GM21526 (cell line): ENCODE data around the gene SRSF12.
A peak's percentile ranks its signal among the peaks of the same experiment; 100 is the strongest.
"Not testable (repeated sequence)": the region's sequence is repeated elsewhere in the genome, so short reads cannot be mapped to it uniquely, and the experiment has no call there.

Experiments
- ATAC-seq: cut with Tn5 transposase; IDR thresholded peaks from one replicate; pipeline ENCODE4 v1.9.1; 2021; ENCODE audit warnings: moderate library complexity; ENCODE audit not compliant: unreplicated experiment, low FRiP score

SRSF12 gene

DNA sequence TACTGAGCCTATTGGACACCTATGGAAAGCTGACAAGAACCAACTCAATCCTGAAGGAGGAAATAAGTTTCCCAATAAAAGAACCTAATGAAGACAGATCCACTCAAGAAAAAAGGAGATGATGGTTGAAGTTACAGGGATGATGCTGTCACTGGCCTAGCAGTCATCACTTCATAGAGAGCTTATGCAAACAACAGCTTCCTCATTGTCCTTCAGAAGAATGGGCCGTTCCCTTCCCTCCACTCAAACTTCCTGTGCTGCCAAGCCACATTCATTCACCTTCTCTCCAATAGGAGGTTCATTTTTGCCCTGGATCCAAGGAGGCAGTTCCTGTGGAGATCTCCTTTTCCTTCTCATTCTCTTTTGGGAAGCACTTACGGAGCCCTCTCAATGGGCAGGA lies 14.2 kb upstream of the SRSF12 start:
- no peak for ATAC-seq

DNA sequence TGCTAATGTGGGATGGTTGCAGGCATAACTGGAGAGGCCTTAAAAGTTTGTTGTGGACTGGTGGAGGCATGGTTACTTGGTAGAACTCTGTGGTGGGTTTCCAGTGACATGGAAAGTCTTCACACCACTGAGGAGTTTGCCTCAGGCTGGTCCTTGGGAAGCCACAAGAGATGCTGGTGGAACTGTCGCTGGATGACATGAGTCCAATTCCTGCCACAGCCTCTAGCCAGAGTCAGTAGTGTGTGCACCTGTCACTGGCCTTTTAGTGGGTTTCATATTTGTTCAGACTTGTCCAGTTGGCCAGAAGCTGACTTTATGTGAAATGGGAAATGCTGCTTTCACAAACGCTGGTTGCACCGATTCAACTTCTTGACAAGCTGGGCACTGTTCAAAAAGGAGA lies 13.7 kb upstream of the SRSF12 start:
- no peak for ATAC-seq

DNA sequence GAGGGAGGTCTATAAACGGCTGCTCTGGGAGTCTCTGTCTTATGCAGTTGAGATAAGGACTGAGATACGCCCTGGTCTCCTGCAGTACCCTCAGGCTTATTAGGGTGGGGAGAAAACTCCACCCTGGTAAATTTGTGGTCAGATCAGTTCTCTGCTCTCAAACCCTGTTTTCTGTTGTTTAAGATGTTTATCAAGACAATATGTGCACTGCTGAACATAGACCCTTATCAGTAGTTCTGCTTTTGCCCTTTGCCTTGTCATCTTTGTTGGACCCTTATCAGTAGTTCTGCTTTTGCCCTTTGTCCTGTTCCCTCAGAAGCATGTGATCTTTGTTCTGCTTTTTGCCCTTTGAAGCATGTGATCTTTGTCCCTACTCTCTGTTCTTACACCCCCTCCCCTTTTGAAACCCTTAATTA lies 10.4 kb upstream of the SRSF12 start:
- ATAC-seq, result not testable (repeated sequence)

- ATAC-seq, result no peak
Measured at GRCh38 chr6:89122625-89123024, 4.8 kb upstream of the SRSF12 start.

- ATAC-seq, result no peak
Measured at GRCh38 chr6:89121934-89122333, 4.1 kb upstream of the SRSF12 start.

DNA sequence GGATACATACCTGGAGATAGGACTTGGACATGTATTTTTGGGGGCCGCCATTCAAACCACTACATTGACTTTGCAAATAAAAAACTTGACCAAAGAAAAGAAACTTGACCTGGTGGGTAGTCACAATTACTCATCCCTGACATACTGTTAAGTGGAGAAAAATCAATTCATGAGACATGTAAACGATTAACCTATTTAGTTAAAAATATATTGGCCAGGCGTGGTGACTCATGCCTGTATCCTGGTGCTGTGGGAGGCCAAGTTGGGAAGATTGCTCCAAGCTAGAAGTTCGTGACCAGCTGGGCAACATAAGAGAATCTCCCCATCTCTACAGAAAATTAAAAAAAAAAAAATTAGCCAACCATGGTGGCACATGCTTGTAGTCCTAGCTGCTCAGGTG lies 2.5 kb upstream of the SRSF12 start:
- ATAC-seq, result no peak

DNA sequence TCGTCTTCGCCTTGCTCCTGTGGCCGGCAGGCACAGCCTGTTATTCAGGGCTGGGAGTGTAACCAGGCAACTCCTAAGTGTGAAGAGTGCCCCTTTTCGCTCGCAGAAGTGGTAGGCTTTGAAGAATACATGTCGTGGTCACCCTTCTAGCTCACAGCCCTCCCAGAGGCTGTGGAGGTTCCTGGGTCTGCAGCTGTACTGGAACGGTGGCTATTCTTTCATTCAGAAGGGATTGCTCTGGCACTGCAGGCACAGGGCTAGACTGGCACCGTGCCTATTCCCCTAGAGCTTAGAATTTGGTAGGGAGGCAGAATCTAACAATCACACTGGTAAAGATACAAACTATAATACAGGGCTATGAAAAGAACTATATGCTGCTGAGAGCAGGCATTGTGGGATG lies 1.1 kb upstream of the SRSF12 start:
- no peak for ATAC-seq

- no peak for ATAC-seq
Measured at GRCh38 chr6:89116702-89117101, 1.2 kb downstream of the SRSF12 start.

DNA sequence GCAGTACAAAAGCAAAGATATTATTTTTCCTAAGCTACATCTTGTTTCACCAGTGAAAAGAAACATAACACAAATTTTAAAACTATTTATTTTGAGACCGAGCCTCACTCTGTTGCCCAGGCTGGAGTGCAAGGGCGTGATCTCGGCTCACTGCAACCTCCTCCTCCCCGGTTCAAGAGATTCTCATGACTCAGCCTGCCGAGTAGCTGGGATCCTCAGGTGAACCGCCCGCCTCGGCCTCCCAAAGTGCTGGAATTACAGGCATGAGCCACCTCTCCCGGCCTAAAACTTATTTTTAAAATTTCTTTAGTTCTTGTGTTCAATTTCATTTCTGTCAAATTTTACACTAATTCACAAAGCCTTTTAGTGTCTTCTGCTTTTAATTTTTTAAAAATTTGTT lies 5.9 kb downstream of the SRSF12 start:
- no peak for ATAC-seq

DNA sequence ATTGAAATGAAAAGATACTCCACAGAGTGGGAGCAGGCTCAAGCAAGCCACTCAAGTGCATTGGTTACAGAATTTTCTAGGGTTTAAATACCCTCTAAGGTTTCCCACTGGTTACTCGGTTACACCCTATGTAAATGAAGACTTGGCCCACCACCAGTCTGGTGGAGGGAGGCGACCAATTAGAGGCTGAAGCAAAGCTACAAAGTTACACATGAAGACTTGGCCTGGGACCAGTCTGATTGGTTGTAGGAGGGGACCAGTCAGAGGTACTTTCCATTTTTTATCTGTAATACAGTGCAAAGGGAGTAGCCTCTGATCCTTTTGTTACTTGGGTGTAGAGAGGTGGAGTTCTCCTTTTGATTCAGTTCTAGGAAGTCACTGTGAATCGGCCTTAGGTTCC lies 7.6 kb downstream of the SRSF12 start:
- ATAC-seq, result no peak

- ATAC-seq, result no peak
Measured at GRCh38 chr6:89100114-89100513, 17.8 kb downstream of the SRSF12 start.

GRCh38 chr6:89098461-89098860 lies 19.4 kb downstream of the SRSF12 start:
- ATAC-seq, result no peak

DNA sequence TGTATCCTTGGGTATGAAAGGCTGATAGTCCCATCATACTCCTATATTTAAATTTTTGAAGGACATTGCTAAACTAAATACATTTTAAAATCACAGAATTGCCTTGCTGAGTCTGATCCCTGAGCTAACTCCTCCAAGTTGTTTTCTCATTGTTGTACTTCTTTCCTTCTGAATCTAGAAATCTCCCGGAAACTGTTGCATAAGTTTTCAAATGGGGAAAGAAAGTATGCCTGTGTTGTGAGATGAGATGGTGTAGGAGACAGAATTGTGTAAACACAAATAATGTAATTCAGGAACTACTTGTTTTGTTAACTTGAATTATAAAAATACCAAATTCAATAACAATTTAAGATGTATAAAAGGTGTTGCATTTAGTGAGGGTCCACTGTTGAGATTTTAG lies 30.0 kb downstream of the SRSF12 start:
- ATAC-seq, result no peak

GRCh38 chr6:89085409-89086205 lies 32.3 kb downstream of the SRSF12 start:
- no peak for ATAC-seq

DNA sequence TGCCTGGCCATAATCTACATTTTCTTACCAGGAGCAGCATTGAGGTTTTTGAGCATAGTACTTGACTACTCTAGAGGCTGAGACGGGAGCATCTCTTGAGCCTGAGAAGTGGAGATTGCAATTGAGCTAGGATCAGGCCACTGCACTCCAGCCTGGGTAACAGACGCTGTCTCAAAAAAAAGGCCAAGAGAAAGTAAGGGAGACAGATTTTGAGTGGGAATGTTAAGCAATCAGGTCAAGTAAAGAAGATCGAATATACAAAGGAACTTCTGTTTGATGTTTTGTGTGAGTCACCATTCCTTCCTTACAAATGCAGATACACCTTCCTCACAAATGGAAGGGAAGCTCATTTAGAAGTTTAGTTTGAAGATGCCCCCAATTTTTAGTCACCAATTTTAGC lies 32.9 kb downstream of the SRSF12 start:
- no peak for ATAC-seq

DNA sequence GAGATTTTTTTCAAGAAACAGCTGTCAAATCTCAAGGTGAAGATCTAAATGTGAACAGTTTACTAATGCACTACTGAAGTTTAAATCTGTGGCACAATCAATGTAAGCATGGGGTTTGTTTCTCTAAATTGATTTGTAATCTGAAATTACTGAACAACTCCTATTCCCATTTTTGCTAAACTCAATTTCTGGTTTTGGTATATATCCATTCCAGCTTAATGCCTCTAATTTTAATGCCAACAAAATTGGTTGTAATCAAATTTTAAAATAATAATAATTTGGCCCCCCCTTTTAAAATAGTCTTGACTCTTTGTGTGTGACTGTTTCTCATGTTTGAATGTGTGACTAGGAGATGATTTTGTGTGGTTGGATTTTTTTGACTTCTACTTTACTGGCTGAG lies 33.3 kb downstream of the SRSF12 start:
- no peak for ATAC-seq

DNA sequence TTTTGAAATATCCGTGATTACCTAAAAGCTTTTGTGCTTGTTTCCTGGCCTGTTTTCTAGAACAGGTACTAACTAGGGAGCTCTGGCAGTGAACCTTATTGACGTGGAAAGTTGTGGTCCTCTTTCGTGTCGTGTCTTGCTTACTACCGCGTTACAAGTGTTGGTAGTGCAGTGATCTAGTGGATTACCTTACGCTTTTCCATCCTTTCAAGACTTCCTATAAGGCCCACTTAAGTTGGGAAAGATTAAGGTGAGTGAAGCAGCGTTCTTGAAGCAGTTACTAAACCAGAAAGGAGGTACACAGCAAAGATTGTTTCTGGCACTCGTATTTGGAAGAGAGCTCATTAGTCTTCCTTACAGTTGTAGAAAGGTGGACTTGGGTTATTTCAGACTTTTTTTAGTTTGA lies 35.4 kb downstream of the SRSF12 start:
- ATAC-seq, result no peak

GRCh38 chr6:89081423-89082322 lies 36.2 kb downstream of the SRSF12 start:
- ATAC-seq, result peak; percentile 50

DNA sequence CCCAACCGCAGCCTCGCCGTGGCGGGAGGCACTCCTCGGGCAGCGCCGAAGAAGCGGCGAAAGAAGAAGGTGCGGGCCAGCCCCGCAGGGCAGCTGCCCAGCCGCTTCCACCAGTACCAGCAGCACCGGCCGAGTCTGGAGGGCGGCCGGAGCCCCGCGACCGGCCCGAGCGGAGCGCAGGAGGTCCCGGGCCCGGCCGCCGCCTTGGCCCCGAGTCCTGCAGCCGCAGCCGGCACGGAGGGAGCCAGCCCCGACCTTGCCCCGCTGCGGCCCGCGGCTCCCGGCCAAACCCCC lies 36.8 kb downstream of the SRSF12 start:
- peak; percentile 14 for ATAC-seq

- ATAC-seq, result peak; percentile 62
Measured at GRCh38 chr6:89080281-89081128, 37.4 kb downstream of the SRSF12 start, which contains the start of gene PNRC1. PNRC1 (plus strand) TSS chr6:89080751; CDS start chr6:89080895, 144 bp downstream.
